Body of pancreas (tissue), 4 donors: Measurements from ENCODE around the gene TPRX1. TPM values are rescaled to one million over a fixed set of nuclear protein-coding genes. Genes with fewer than 3 reads are reported as not detected.

Experiments
- ATAC-seq: fragments of 150-250 bp; one replicate; pipeline ENCODE4 v1.9.1; 2016
- DNase-seq, 4 donors: peaks; one replicate each; pipeline ENCODE4 v3.0.0-alpha.2; 2019
- H3K27ac ChIP-seq, 4 donors: fragments of 200-600 bp; sonication (generic); 1 replicate in 3 of 4; 2 replicates in 1 of 4; pipeline versions ENCODE4 v1.5.1 to v1.6.1; 2016 to 2019; ENCODE audit warnings: mild to moderate bottlenecking in 1 of 4, mixed read lengths in 1 of 4, moderate library complexity in 1 of 4
- H3K27me3 ChIP-seq, 2 donors: fragments of 200-600 bp; sonication (generic); one replicate each; pipeline ENCODE4 v1.6.0; 2016; ENCODE audit warnings: mild to moderate bottlenecking in 1 of 2
- H3K36me3 ChIP-seq, 2 donors: fragments of 200-600 bp; sonication (generic); replicated peaks in 1 of 2; 2 replicates each; pipeline ENCODE4 v1.5.1; 2016; ENCODE audit warnings: low read depth in 2 of 2; ENCODE audit not compliant: insufficient read depth in 1 of 2
- H3K4me1 ChIP-seq: fragments of 200-600 bp; sonication (generic); one replicate; pipeline ENCODE4 v1.6.0; 2016
- H3K4me3 ChIP-seq, 2 donors: fragments of 200-600 bp; sonication (generic); 1 replicate in 1 of 2; 2 replicates in 1 of 2; pipeline ENCODE4 v1.5.1; 2016 to 2019
- H3K9me3 ChIP-seq, 3 donors: fragments of 200-600 bp; sonication (generic); 1 replicate in 2 of 3; 2 replicates in 1 of 3; pipeline ENCODE4 v1.5.1; 2016
- POLR2A ChIP-seq, 3 donors: fragments of 450-650 bp; IDR thresholded peaks; one replicate each; pipeline ENCODE4 v1.6.1; 2016; ENCODE audit warnings: antibody characterized with exemption in 3 of 3, mild to moderate bottlenecking in 2 of 3
- WGBS, 2 donors: methylation state at CpG; one replicate each; pipeline ENCODE4 v1.1.5; 2017; 5-methylcytosine and 5-hydroxymethylcytosine counted together
- intact Hi-C: fragments of 100-400 bp; cut with DNase I; formaldehyde crosslinking; loops from one replicate; pipeline ENCODE4 v1.15.1; 2023
- total RNA-seq, 2 donors: library from RNA; depleted of rRNA; stranded (reverse); fragments of >200 nt; gene quantifications; one replicate each; pipeline ENCODE4 v1.1.0, GENCODE V29; 2016
- TF ChIP-seq, protein P1 (sequence below), 7 experiments: fragments of 450-650 bp in 4 of 7; fragments of 200-600 bp in 3 of 7; sonication (generic) in 3 of 7; IDR thresholded peaks; one replicate each; pipeline ENCODE4 v1.5.1; 2016 to 2019; ENCODE audit warnings: antibody characterized with exemption in 7 of 7

TPRX1 gene
- total RNA-seq, 2 donors from 2014 or later: not detected

DNA sequence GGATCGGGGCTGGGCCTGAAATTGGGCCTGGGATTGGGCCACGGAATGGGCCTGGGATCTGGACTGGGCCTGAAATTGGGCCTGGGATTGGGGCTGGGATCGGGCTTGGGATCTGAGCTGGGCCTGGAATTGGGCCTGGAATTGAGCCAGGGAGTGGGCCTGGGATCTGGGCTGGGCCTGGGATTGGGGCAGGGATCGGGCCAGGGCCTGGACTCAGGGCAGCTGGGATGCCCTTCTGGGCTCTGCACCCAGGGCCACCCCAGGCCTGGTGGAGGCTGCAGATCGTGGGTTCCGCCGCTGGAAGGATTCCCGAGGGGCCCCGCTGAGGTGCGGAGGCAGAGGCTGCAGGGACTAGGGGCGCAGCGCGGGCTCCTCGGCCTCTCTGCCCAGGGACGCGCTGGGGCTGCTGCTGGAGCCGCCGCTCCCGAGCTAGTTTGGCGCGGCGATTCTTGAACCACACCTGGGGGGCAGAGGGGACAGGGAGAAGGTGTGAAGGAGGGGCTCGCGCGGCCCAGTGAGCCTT lies 1.8 kb downstream of the TPRX1 start:
- H3K4me3 ChIP-seq: no peak overlapping the region
- no peak for TF ChIP-seq POLR2A (IDR thresholded peaks at IDR 0.05)
- TF ChIP-seq, protein P1, sequence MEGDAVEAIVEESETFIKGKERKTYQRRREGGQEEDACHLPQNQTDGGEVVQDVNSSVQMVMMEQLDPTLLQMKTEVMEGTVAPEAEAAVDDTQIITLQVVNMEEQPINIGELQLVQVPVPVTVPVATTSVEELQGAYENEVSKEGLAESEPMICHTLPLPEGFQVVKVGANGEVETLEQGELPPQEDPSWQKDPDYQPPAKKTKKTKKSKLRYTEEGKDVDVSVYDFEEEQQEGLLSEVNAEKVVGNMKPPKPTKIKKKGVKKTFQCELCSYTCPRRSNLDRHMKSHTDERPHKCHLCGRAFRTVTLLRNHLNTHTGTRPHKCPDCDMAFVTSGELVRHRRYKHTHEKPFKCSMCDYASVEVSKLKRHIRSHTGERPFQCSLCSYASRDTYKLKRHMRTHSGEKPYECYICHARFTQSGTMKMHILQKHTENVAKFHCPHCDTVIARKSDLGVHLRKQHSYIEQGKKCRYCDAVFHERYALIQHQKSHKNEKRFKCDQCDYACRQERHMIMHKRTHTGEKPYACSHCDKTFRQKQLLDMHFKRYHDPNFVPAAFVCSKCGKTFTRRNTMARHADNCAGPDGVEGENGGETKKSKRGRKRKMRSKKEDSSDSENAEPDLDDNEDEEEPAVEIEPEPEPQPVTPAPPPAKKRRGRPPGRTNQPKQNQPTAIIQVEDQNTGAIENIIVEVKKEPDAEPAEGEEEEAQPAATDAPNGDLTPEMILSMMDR (IDR thresholded peaks at IDR 0.05): no peak
- H3K4me1 ChIP-seq: no peaks in the 10 kb centered on the region
- no peak for DNase-seq
- intact Hi-C loops: no loop called here
- no peak for ATAC-seq
- no peaks in the 10 kb centered on the region for H3K9me3 ChIP-seq
- no peaks in the 10 kb centered on the region for H3K36me3 ChIP-seq
- H3K27ac ChIP-seq: no peak overlapping the region
- no peaks in the 10 kb centered on the region for H3K27me3 ChIP-seq
- WGBS, 2 donors: 86 to 91% methylated on average over 4 to 24 of the region's 25 CpGs

DNA sequence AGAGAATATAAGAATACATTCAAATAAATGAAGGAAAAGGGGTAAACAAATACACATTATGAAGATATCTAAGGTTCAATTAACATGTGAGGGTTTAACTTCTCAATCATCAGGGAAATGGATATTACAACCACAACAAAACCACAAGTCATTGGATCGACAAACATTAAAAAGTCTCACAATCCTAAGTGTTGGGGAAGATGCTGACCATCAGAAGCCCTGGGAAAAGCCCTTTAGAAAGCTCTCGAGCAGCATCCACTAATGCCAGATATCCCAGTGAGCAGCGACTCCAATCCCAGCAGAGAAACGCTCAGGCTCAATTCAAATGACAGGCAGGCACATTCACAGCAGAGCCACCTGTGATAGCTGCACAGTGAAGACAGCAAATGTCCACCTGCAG lies 3.1 kb downstream of the TPRX1 start:
- Histone ChIP-seq H3K9me3 (no peaks in the 10 kb centered on the region), H3K27ac (no peak overlapping the region), H3K36me3 (no peaks in the 10 kb centered on the region), H3K4me1 (no peaks in the 10 kb centered on the region), H3K27me3 (no peaks in the 10 kb centered on the region), H3K4me3 (no peak overlapping the region)
- TF ChIP-seq, protein P1 (IDR thresholded peaks at IDR 0.05): no peak
- TF ChIP-seq POLR2A (IDR thresholded peaks at IDR 0.05): no peak
- whole genome bisulfite sequencing, 2 donors: 70 to 87% methylated on average over 2 to 4 of the region's 4 CpGs
- no peak for DNase-seq
- no peak for ATAC-seq
- intact Hi-C loops: no loop called here

DNA sequence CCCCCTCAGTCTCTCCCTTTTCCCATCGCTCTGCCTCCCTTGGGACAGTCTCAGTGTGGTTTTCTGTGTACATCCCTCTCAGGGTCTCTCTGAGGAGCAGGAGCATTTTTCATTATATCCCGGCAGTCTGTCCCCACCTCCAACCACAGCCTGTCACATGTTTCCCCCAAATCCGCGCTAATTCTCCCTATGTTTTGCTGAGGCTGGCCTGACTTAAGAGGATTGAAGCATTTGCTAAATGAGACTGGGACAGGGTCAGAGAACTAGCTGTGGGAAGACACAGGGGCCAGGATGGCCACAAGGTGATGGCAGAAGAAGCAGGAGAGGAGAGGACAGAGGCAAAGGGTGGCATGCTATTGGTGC lies 5.5 kb downstream of the TPRX1 start:
- no peak for ATAC-seq
- intact Hi-C loops: no loop called here
- H3K27me3 ChIP-seq: no peaks in the 10 kb centered on the region
- WGBS, 2 donors: 44 to 81% methylated on average over 4 of the region's 4 CpGs
- no peak overlapping the region for H3K4me3 ChIP-seq
- no peak overlapping the region for H3K27ac ChIP-seq
- TF ChIP-seq POLR2A (IDR thresholded peaks at IDR 0.05): no peak
- TF ChIP-seq, protein P1 (IDR thresholded peaks at IDR 0.05): no peak
- H3K4me1 ChIP-seq: no peaks in the 10 kb centered on the region
- H3K36me3 ChIP-seq: no peaks in the 10 kb centered on the region
- H3K9me3 ChIP-seq: no peaks in the 10 kb centered on the region
- DNase-seq: no peak

DNA sequence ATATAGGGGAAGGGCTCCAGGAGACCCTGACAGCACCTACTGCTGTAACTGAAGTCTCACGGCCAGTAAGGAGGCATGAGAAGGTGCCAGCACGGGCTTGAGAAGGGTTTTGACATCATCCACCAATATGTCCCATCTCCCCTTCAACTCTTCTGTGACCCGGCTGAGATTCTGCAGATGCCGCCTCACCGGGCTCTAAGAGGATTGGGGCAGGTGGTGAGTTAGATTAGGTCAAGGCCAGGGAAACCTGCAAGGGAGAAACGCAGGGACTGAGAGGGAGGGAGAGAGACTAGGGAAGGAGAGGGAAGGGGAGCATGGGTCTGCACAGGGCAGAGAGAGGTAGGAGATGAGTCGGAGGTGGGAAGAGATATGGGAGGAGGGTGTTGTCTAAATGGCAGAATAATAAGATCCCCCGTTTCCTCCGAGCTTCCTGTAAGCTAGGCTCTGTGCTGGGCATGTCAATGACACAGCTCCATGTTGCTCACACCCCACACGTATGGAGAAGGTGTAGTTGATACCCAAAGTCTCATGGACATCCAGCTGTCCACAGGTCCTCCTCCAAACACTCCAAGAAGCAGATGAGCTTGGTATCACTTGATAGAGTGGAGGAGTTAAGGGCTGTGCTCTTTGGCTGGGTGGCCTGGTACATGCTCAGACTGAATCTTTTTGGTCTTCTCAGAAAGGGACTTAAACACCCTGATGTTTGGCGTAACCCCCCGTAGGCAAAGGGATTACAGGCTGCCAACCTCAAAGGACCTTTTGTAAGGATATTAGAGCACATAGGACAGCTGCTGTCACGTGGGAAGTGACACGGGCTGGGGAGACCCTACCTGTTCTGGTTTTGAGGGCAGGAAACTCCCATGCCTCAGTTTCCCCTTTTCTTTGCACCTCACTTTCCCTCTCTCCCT lies 6.1 kb downstream of the TPRX1 start:
- intact Hi-C loops: no loop called here
- Histone ChIP-seq H3K4me3 (no peak overlapping the region), H3K36me3 (no peaks in the 10 kb centered on the region), H3K27me3 (no peaks in the 10 kb centered on the region), H3K9me3 (no peaks in the 10 kb centered on the region), H3K4me1 (no peaks in the 10 kb centered on the region), H3K27ac (no peak overlapping the region)
- TF ChIP-seq POLR2A (IDR thresholded peaks at IDR 0.05): no peak
- TF ChIP-seq, protein P1 (IDR thresholded peaks at IDR 0.05): no peak
- WGBS, 2 donors: 32 to 41% methylated on average over 13 to 14 of the region's 14 CpGs
- ATAC-seq: no peak
- no peak for DNase-seq
